ENCODE data around the gene IL3RA. TPM values are rescaled to one million over a fixed set of nuclear protein-coding genes. Genes with fewer than 3 reads are reported as not detected.

Gene IL3RA
- total RNA-seq, 1 experiment from 2014 or later = 0.49 TPM

GRCh38 chrX:1418901-1419544 lies 82.4 kb downstream of the IL3RA start:
- DNase-seq (ENCODE audit: low spot score) = no peak
- Histone ChIP-seq H3K27me3 (replicated peaks; ENCODE audit: insufficient read depth, low read depth, low read length, poor library complexity) (no peaks in the 10 kb centered on the region), H3K4me1 (ENCODE audit: insufficient read depth, low read length, poor library complexity, severe bottlenecking) (no peaks in the 10 kb centered on the region), H3K4me3 (ENCODE audit: low read depth, low read length, poor library complexity, severe bottlenecking) (no peak overlapping the region), H3K27ac (ENCODE audit: low read depth, low read length, poor library complexity, severe bottlenecking) (no peak overlapping the region), H3K36me3 (ENCODE audit: insufficient read depth, low read length, poor library complexity, severe bottlenecking) (peaks cover 34% of the 10 kb centered on the region), H3K9me3 (ENCODE audit: low read depth, low read length, poor library complexity, severe bottlenecking) (peaks cover 15% of the 10 kb centered on the region)
- TF ChIP-seq CTCF (conservative IDR thresholded peaks at IDR 0.05; ENCODE audit: low read depth, low read length) (no peak), EZH2 (IDR thresholded peaks at IDR 0.05; ENCODE audit: borderline replicate concordance, low read depth, low read length, poor library complexity, severe bottlenecking) (no peak)
- intact Hi-C loops (cut with micrococcal nuclease; ENCODE audit: unreplicated experiment) = no loop called here
- POLR2A ChIA-PET (ENCODE audit: low non-redundant PET) = no interaction called here
- BruUV-seq (replicated peaks) = no TSS peak
- CTCF ChIA-PET = no interaction called here

- intact Hi-C loops (cut with micrococcal nuclease; ENCODE audit: unreplicated experiment) = no loop called here
- POLR2A ChIA-PET (ENCODE audit: low non-redundant PET) = no interaction called here
- Histone ChIP-seq H3K9me3 (ENCODE audit: low read depth, low read length, poor library complexity, severe bottlenecking) (peaks cover 15% of the 10 kb centered on the region), H3K4me1 (ENCODE audit: insufficient read depth, low read length, poor library complexity, severe bottlenecking) (no peaks in the 10 kb centered on the region), H3K27ac (ENCODE audit: low read depth, low read length, poor library complexity, severe bottlenecking) (peak overlapping the region; percentile 30), H3K27me3 (replicated peaks; ENCODE audit: insufficient read depth, low read depth, low read length, poor library complexity) (no peaks in the 10 kb centered on the region), H3K4me3 (ENCODE audit: low read depth, low read length, poor library complexity, severe bottlenecking) (no peak overlapping the region), H3K36me3 (ENCODE audit: insufficient read depth, low read length, poor library complexity, severe bottlenecking) (peaks cover 30% of the 10 kb centered on the region)
- TF ChIP-seq EZH2 (IDR thresholded peaks at IDR 0.05; ENCODE audit: borderline replicate concordance, low read depth, low read length, poor library complexity, severe bottlenecking) (no peak), CTCF (conservative IDR thresholded peaks at IDR 0.05; ENCODE audit: low read depth, low read length) (no peak)
- CTCF ChIA-PET = no interaction called here
- BruUV-seq (replicated peaks) = no TSS peak
- no peak for DNase-seq (ENCODE audit: low spot score)
Observed at GRCh38 chrX:1419545-1420355, 83.2 kb downstream of the IL3RA start.

- TF ChIP-seq CTCF (conservative IDR thresholded peaks at IDR 0.05; ENCODE audit: low read depth, low read length) (no peak), EZH2 (IDR thresholded peaks at IDR 0.05; ENCODE audit: borderline replicate concordance, low read depth, low read length, poor library complexity, severe bottlenecking) (no peak)
- no TSS peak for BruUV-seq (replicated peaks)
- CTCF ChIA-PET = no interaction called here
- H3K4me1 ChIP-seq (ENCODE audit: insufficient read depth, low read length, poor library complexity, severe bottlenecking) = no peaks in the 10 kb centered on the region
- no peak overlapping the region for H3K4me3 ChIP-seq (ENCODE audit: low read depth, low read length, poor library complexity, severe bottlenecking)
- H3K9me3 ChIP-seq (ENCODE audit: low read depth, low read length, poor library complexity, severe bottlenecking) = peaks cover 15% of the 10 kb centered on the region
- H3K36me3 ChIP-seq (ENCODE audit: insufficient read depth, low read length, poor library complexity, severe bottlenecking) = peaks cover 34% of the 10 kb centered on the region
- intact Hi-C loops (cut with micrococcal nuclease; ENCODE audit: unreplicated experiment) = no loop called here
- peak overlapping the region; percentile 30 for H3K27ac ChIP-seq (ENCODE audit: low read depth, low read length, poor library complexity, severe bottlenecking)
- no peaks in the 10 kb centered on the region for H3K27me3 ChIP-seq (replicated peaks; ENCODE audit: insufficient read depth, low read depth, low read length, poor library complexity)
- DNase-seq (ENCODE audit: low spot score) = no peak
- POLR2A ChIA-PET (ENCODE audit: low non-redundant PET) = no interaction called here
Observed at GRCh38 chrX:1420371-1420770, 83.8 kb downstream of the IL3RA start.

Measured in A673 (cell line).